Stimulated activated CD8-positive, alpha-beta memory T cell treated with anti-CD3 and anti-CD28 coated beads, Interleukin-12 subunit alpha, Interleukin-12 subunit beta, amount 100 ng/mL, for 24 hours (primary cell): ENCODE results near the gene IQCF6.
"Not testable (repeated sequence)": the region's sequence is repeated elsewhere in the genome, so short reads cannot be mapped to it uniquely, and the experiment has no call there.

Experiments
- DNase-seq: peaks from one replicate; pipeline ENCODE4 v3.0.0-alpha.2; 2020; ENCODE audit errors: extremely low read depth

The IQCF6 gene

GRCh38 chr3:51773529-51774056 lies 5.4 kb downstream of the IQCF6 start:
- no peak for DNase-seq

GRCh38 chr3:51759203-51759602 lies 19.8 kb downstream of the IQCF6 start:
- no peak for DNase-seq

DNA sequence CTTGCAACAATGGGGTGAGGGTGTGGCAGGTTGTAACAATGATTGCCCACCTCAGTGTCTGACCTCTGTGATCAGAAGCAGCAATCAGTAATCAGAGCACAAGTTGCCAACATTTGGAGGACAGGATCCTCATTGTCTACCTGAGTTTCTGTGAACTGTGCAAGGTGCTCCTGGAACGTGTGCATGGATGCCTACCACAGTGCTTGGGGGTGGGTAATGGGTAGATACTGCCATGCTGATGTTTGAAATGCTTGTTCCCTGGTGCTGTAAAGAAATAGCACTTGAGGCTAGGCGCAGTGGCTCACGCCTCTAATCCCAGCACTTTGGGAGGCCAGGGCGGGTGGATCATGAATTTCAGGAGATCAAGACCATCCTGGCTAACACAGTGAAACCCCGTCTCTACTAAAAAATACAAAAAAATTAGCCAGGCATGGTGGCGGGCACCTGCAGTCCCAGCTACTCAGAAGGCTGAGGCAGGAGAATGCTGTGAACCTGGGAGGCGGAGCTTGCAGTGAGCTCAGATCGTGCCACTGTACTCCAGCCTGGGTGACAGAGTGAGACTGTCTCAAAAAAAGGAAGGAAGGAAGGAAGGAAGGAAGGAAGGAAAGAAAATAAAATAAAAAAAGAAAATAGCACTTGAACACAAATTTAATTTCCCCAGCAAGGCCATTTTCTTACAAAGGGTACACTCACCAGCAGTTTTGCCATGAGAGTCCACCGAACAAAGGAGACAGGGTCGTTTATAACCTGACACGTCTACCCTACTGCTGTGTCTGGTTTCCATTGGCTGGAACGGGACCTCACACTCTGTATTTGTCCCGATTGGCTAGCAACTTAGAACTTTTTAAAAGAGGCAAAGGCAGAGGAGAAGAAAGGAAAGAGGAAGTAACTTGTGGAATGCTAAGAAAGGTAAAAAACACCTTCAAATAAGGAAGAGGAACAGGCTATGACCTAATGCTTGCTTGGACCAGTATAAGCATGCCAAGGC lies 25.0 kb downstream of the IQCF6 start:
- not testable (repeated sequence) for DNase-seq

- DNase-seq = no peak
Measured at GRCh38 chr3:51751287-51751686, 27.8 kb downstream of the IQCF6 start.

GRCh38 chr3:51750878-51751277 lies 28.2 kb downstream of the IQCF6 start:
- DNase-seq = no peak

DNA sequence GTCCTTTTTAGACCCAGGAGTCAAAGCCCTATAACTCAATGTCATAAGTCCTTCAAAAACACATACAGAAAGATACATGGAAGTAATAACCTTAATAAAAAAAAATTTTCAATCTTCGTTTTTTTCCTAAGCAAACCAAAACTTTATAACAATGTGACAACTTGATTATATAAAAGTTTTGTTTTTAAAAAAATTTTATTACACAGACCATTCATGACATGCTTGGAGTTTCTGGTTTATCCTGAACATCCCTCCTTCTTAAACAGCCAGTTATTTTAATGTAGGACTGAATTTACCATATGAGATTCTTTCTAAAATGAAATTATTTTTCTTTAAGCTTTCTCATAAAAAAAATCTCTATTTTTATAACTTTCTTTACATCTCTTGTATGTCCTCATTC lies 30.7 kb downstream of the IQCF6 start:
- DNase-seq = no peak

DNA sequence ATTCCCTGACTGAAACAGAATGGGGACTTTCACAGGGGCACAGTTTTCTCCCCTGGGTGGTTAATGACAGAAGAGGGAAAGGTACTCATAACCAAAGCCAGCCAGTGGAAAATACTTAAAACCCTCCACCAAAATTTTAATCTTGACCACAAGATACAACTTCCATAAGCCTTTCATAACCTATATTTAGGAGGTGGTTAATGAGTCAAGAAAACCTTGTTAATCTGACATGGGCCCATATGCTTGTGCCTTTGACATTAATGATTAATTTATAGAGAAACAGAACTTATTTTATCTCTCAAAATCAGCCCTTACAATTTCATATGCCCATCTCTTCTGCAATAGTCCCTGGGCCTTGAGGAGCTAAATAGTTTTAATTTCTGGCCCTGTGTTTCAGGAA lies 31.2 kb downstream of the IQCF6 start:
- DNase-seq = no peak

- DNase-seq = not testable (repeated sequence)
Measured at GRCh38 chr3:51742978-51743377, 36.1 kb downstream of the IQCF6 start.

GRCh38 chr3:51742320-51742719 lies 36.7 kb downstream of the IQCF6 start:
- DNase-seq = not testable (repeated sequence)

- no peak for DNase-seq
Measured at GRCh38 chr3:51739110-51739509, 39.9 kb downstream of the IQCF6 start.

GRCh38 chr3:51735950-51736349 lies 43.1 kb downstream of the IQCF6 start:
- DNase-seq = no peak

DNA sequence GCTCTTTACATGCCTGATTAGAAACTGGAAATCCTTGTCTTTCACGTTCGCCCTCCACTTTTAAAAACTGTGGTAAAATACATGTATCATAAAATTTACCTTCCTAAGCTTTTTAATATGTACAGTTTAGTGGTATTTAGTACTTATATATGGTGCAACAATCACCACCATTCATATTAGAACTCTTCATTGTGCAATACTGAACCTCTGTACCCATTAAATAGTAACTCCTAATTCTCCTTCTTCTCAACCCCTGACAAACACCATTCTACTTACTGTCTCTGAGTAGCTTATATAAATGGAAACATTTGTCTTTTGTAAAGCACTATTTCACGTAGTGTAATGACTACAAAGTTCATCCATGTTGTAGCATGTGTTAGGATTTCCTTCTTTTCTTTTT lies 44.0 kb downstream of the IQCF6 start:
- DNase-seq = no peak

GRCh38 chr3:51734572-51734907 lies 44.5 kb downstream of the IQCF6 start:
- no peak for DNase-seq

GRCh38 chr3:51733859-51734571 lies 45.0 kb downstream of the IQCF6 start:
- DNase-seq = no peak

DNA sequence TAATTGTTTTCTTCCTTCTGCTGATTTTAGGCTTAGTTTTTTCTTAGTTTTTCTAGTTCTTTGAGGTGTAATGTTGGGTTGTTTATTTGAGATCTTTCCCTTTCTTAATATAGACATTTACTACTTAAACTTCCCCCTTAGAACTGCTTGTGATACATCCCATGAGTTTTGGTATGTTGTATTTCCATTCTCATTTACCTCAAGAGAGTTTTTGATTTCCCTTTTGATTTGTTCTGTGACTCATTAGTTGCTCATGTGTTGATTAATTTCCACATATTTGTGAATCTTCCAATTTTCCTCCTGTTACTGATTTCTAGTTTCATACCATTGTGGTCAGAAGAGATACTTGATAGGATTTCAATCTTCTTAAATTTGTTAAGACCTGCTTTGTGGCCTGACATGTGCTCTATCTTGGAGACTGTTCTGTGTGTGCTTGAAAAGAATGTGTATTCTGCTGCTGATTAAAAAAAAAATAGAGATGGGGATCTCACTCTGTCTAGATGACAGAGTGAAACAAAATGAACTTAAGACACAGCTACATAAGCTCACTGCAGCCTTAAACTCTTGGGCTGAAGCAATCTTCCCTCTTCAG lies 49.9 kb downstream of the IQCF6 start:
- DNase-seq = no peak
